GM12892 (cell line): ENCODE results near the gene C2orf68.

Source experiments
- POLR2A ChIP-seq: IDR thresholded peaks from 2 replicates; pipeline ENCODE4 v1.6.1; 2011; ENCODE audit warnings: low read depth, low read length, control low read depth
- POLR2AphosphoS5 ChIP-seq: IDR thresholded peaks from 2 replicates; pipeline ENCODE4 v1.6.1; 2011; ENCODE audit warnings: low read depth, low read length, control low read depth
- TAF1 ChIP-seq: IDR thresholded peaks from 2 replicates; pipeline ENCODE4 v1.6.1; 2011; ENCODE audit warnings: low read depth, mild to moderate bottlenecking, control low read depth, low read length, borderline replicate concordance

GRCh38 chr2:85604568-85605339, 7.1 kb downstream of the C2orf68 start:
- TF ChIP-seq TAF1: no peak
- no peak for TF ChIP-seq POLR2AphosphoS5
- peak; percentile 30; the same call in 1 of the 2 replicates for TF ChIP-seq POLR2A
